Measurements from ENCODE around the gene MCC.
"Not testable (repeated sequence)": the region's sequence is repeated elsewhere in the genome, so short reads cannot be mapped to it uniquely, and the experiment has no call there.

MCC gene

DNA sequence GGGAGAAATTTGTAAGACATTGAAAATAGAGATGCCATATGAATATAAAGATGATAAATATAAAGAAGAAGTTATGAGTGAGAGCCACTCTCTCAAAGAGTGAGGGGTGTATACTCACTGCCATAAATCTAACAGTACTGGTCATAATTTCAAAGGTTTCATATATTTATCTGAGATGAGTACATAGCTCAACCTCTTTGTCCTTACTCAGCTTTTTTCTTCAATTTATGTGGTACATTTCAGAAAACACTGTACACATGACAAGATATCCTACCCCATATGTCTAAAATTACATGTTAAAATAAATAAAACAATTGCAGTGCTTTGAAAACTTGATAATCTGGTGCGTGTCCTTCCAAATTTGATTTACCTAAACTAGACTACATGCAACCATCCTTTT, 5.2 kb upstream of the MCC start:
- TF ChIP-seq PAX5 (IDR thresholded peaks at IDR 0.05; ENCODE audit: insufficient read depth, low read length, severe bottlenecking) (no peak), SPI1 (IDR thresholded peaks at IDR 0.05; ENCODE audit: low read depth, low read length) (no peak), POU2F2 (IDR thresholded peaks at IDR 0.05; ENCODE audit: low read depth, low read length) (no peak), POLR2A (IDR thresholded peaks at IDR 0.05; ENCODE audit: low read depth, low read length) (no peak), POLR2AphosphoS5 (IDR thresholded peaks at IDR 0.05; ENCODE audit: low read depth, low read length) (no peak), TAF1 (IDR thresholded peaks at IDR 0.05; ENCODE audit: low read depth, low read length) (no peak)

DNA sequence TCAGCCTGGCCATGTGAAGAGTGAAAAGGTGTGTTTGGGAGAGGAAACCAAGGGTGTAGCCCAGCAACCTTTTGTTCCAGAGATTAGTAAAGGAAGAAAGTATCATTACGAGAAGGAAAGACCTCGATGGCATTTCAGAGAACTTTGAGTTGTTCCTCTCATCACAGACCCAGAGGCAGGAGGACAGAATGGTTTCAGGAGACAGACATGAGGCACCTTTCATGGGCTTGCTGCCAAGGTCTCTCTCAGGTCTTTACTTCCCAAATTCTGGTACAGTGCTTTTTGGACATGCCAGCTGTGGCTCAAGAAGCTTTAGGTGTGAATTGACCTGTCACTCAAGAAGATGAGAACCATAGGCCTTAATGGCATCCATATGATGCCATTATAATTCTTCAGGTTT, 2.8 kb upstream of the MCC start:
- no peak for FAIRE-seq
- no peak for TF ChIP-seq PAX5 (IDR thresholded peaks at IDR 0.05; ENCODE audit: insufficient read depth, low read length, severe bottlenecking)
- TF ChIP-seq TAF1 (IDR thresholded peaks at IDR 0.05; ENCODE audit: low read depth, low read length) = no peak
- no peak for TF ChIP-seq POLR2AphosphoS5 (IDR thresholded peaks at IDR 0.05; ENCODE audit: low read depth, low read length)
- no peak for TF ChIP-seq SPI1 (IDR thresholded peaks at IDR 0.05; ENCODE audit: low read depth, low read length)
- TF ChIP-seq POLR2A (IDR thresholded peaks at IDR 0.05; ENCODE audit: low read depth, low read length) = no peak
- TF ChIP-seq POU2F2 (IDR thresholded peaks at IDR 0.05; ENCODE audit: low read depth, low read length) = no peak
- DNase-seq (ENCODE audit: insufficient read length, low spot score) = no peak

More for the DNA sequence above, 5.2 kb upstream of the MCC start:
- FAIRE-seq (no peak), DNase-seq (ENCODE audit: insufficient read length, low spot score) (no peak)

DNA sequence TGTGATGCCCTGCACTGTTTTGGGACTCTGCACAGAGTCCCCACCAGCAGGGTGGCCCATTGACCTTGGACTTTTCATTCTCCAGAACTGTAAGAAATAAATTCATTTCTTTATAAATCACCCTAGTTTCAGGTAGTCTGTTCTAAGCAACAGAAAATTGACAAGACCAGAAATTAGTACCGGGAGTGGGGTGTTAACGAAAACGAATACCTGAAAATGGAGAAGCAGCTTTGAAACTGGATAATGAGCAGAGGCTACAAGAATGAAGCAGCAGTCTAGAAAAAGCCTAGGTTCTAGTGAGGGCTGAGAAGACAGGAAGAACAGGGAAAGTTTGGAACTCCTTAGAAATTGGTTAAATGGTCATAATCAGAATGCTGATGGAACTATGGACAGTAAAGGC, 2.1 kb upstream of the MCC start:
- no peak for FAIRE-seq
- DNase-seq (ENCODE audit: insufficient read length, low spot score) = no peak
- TF ChIP-seq POLR2AphosphoS5 (IDR thresholded peaks at IDR 0.05; ENCODE audit: low read depth, low read length) (no peak), PAX5 (IDR thresholded peaks at IDR 0.05; ENCODE audit: insufficient read depth, low read length, severe bottlenecking) (no peak), POU2F2 (IDR thresholded peaks at IDR 0.05; ENCODE audit: low read depth, low read length) (no peak), SPI1 (IDR thresholded peaks at IDR 0.05; ENCODE audit: low read depth, low read length) (no peak), POLR2A (IDR thresholded peaks at IDR 0.05; ENCODE audit: low read depth, low read length) (no peak), TAF1 (IDR thresholded peaks at IDR 0.05; ENCODE audit: low read depth, low read length) (no peak)

DNA sequence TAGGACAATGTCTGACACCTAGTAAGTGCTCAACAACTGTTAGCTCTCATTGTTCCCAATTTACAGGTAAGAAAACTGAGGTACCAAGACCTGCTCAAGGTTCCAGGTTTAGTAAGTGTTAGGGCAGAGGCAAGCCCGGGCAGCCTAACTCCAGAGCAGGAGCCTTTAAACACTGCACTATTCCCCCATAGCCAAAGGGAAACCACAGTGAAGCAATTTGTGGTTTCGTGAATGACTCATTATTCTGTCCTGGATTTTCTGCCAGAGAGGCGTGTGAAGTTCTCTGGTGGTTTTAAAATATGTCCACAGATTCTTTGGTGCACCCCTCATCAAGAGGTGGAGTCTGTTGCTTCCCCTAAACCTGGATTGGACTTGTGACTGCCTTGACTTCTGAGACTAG, 1.0 kb upstream of the MCC start:
- no peak for DNase-seq (ENCODE audit: insufficient read length, low spot score)
- no peak for TF ChIP-seq POU2F2 (IDR thresholded peaks at IDR 0.05; ENCODE audit: low read depth, low read length)
- TF ChIP-seq TAF1 (IDR thresholded peaks at IDR 0.05; ENCODE audit: low read depth, low read length) = no peak
- TF ChIP-seq POLR2AphosphoS5 (IDR thresholded peaks at IDR 0.05; ENCODE audit: low read depth, low read length) = no peak
- TF ChIP-seq SPI1 (IDR thresholded peaks at IDR 0.05; ENCODE audit: low read depth, low read length) = no peak
- TF ChIP-seq POLR2A (IDR thresholded peaks at IDR 0.05; ENCODE audit: low read depth, low read length) = no peak
- TF ChIP-seq PAX5 (IDR thresholded peaks at IDR 0.05; ENCODE audit: insufficient read depth, low read length, severe bottlenecking) = no peak
- FAIRE-seq = no peak

DNA sequence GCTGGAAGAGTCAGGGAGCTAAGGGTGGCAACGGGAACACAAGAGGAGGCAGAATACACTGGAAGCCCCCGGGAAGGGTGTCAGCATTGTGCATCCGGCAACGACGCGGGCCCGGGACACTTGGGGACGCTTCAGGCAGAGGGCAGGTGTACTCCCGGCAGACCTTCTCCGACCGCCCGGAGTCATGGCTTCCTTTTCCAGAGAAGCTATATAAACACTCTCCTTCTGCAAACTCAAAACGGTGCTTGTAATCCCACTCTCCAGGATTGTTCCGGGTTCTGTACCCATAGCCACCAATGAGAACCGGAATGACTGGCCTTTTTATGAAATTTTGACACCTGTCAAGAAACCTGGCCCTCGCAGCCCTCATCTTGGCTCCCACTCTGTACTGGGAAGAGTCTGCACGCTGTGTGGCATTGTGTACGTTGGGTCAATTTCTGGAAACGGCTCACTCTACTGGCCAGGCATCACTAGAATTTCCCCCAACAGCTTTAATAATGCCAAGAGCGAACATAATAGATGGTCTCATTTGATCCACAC, 462 bp upstream of the MCC start:
- FAIRE-seq (no peak), DNase-seq (ENCODE audit: insufficient read length, low spot score) (no peak)
- TF ChIP-seq SPI1 (IDR thresholded peaks at IDR 0.05; ENCODE audit: low read depth, low read length) (no peak), PAX5 (IDR thresholded peaks at IDR 0.05; ENCODE audit: insufficient read depth, low read length, severe bottlenecking) (no peak), POLR2A (IDR thresholded peaks at IDR 0.05; ENCODE audit: low read depth, low read length) (no peak), TAF1 (IDR thresholded peaks at IDR 0.05; ENCODE audit: low read depth, low read length) (no peak), POU2F2 (IDR thresholded peaks at IDR 0.05; ENCODE audit: low read depth, low read length) (no peak), POLR2AphosphoS5 (IDR thresholded peaks at IDR 0.05; ENCODE audit: low read depth, low read length) (no peak)

DNA sequence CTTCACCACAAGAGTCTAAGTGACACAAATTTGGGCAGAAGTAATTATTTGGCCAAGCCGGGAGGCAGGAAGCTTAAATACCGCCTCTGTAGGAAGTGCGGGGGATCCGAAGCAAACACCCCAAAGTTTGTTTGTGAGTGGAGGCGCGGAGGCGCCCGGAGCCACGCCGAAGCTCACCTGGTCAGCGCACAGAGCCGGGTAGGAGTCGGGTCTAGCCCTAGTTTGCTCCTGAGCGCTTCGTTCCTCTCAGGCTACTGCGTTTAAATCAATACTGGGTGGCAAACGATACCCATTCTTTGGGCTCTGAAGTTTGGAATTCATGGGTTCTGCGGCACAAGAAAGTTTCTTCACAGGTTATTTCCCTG, 855 bp downstream of the MCC start:
- FAIRE-seq = no peak
- DNase-seq (ENCODE audit: insufficient read length, low spot score) = peak; percentile 12
- TF ChIP-seq TAF1 (IDR thresholded peaks at IDR 0.05; ENCODE audit: low read depth, low read length) = no peak
- TF ChIP-seq PAX5 (IDR thresholded peaks at IDR 0.05; ENCODE audit: insufficient read depth, low read length, severe bottlenecking) = no peak
- no peak for TF ChIP-seq SPI1 (IDR thresholded peaks at IDR 0.05; ENCODE audit: low read depth, low read length)
- no peak for TF ChIP-seq POLR2A (IDR thresholded peaks at IDR 0.05; ENCODE audit: low read depth, low read length)
- no peak for TF ChIP-seq POLR2AphosphoS5 (IDR thresholded peaks at IDR 0.05; ENCODE audit: low read depth, low read length)
- no peak for TF ChIP-seq POU2F2 (IDR thresholded peaks at IDR 0.05; ENCODE audit: low read depth, low read length)

DNA sequence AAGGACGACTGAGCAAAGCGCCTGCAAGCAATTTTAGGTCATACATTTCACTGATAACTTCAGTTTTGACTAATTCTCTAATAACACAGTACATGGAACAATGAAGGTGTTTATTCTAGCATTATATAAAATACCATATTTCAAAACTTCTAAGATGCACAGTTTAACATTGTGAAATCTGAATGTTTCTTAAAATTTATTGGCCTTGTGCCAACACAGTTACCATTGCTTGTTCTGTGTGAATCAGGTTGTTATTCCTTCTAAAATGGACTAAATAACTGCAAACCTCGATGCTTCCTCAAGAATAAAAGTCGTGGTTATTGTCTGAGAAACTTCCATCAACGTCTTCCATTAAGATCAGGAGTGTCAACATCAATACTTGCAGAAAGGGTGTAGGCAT, 8.0 kb downstream of the MCC start:
- no peak for TF ChIP-seq TAF1 (IDR thresholded peaks at IDR 0.05; ENCODE audit: low read depth, low read length)
- TF ChIP-seq SPI1 (IDR thresholded peaks at IDR 0.05; ENCODE audit: low read depth, low read length) = no peak
- TF ChIP-seq PAX5 (IDR thresholded peaks at IDR 0.05; ENCODE audit: insufficient read depth, low read length, severe bottlenecking) = no peak
- no peak for TF ChIP-seq POU2F2 (IDR thresholded peaks at IDR 0.05; ENCODE audit: low read depth, low read length)
- no peak for TF ChIP-seq POLR2A (IDR thresholded peaks at IDR 0.05; ENCODE audit: low read depth, low read length)
- FAIRE-seq = no peak
- no peak for DNase-seq (ENCODE audit: insufficient read length, low spot score)

DNA sequence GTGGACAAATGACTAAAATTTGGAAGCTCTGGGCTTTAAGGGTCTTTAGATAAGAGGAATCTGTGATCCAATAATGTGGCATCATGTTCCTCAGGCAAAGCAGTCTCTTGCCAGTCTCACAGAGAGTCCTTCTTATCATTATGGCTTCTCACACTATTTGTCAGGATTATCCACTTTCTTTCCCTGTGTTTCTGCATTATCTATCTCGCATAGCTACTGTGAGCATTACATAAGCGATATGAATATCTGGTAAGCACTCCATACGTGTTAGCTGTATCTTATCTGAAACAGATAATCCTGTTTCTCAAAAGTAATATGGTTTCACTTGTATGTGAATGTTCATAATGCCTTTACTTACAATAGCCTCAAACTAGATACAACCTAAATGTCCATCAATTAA, 9.6 kb downstream of the MCC start:
- FAIRE-seq (no peak), DNase-seq (ENCODE audit: insufficient read length, low spot score) (no peak)
- TF ChIP-seq PAX5 (IDR thresholded peaks at IDR 0.05; ENCODE audit: insufficient read depth, low read length, severe bottlenecking) (no peak), POLR2A (IDR thresholded peaks at IDR 0.05; ENCODE audit: low read depth, low read length) (no peak), SPI1 (IDR thresholded peaks at IDR 0.05; ENCODE audit: low read depth, low read length) (no peak)

DNA sequence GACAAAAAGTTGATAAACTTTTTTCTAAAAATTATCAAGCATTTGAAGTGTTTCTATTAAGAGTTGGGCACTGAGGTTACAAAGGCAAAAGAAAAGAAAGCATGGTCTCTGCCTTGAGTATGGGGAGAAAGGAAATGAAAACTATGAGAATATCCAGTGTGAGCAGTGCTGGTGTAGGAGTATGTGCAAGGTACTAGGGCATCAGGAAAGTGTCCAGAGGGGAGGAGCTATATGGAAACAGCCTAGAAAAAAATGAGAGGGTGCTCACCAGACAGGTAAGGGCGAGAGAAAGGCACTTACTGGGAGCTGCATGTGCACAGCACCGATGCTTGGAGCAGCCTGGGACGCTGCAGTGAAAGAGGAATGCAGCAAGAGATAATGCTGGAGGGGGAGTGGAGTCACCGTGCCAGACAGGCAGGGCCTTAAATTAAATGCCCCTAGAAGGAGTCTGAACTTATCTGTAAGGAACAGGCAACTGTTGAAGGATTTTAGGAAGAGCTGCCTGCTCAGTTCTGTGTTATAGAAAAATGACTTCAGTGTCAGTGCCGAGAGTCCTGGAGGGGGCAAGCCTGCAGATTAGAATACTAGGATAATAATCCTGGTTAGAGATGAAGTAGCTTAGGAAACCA, 14.0 kb downstream of the MCC start:
- FAIRE-seq (no peak), DNase-seq (ENCODE audit: insufficient read length, low spot score) (no peak)
- no peak for TF ChIP-seq PAX5 (IDR thresholded peaks at IDR 0.05; ENCODE audit: insufficient read depth, low read length, severe bottlenecking)
- TF ChIP-seq POLR2AphosphoS5 (IDR thresholded peaks at IDR 0.05; ENCODE audit: low read depth, low read length) = no peak
- no peak for TF ChIP-seq SPI1 (IDR thresholded peaks at IDR 0.05; ENCODE audit: low read depth, low read length)
- no peak for TF ChIP-seq TAF1 (IDR thresholded peaks at IDR 0.05; ENCODE audit: low read depth, low read length)
- TF ChIP-seq POU2F2 (IDR thresholded peaks at IDR 0.05; ENCODE audit: low read depth, low read length) = no peak
- no peak for TF ChIP-seq POLR2A (IDR thresholded peaks at IDR 0.05; ENCODE audit: low read depth, low read length)

DNA sequence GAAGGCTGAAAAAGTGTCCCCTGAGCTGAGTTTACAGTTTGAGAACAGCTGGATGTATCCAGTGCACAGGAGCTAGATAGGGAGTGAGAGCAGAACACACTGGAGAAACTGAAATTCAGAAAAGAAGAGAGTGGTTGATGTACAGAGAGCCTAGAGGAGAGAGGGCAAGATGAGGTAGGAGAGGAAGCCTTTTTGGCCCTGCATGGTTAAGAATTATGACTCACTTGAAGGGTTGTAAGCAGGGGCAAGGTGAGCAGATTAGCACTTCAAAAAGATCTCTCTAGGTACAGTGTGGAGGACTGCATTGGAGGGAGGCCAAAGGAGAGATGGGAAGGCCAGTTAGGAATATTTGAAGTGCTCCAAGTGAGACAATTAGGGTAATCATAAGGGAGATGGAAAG, 25.2 kb downstream of the MCC start:
- TF ChIP-seq POLR2A (IDR thresholded peaks at IDR 0.05; ENCODE audit: low read depth, low read length) (no peak), POU2F2 (IDR thresholded peaks at IDR 0.05; ENCODE audit: low read depth, low read length) (no peak), PAX5 (IDR thresholded peaks at IDR 0.05; ENCODE audit: insufficient read depth, low read length, severe bottlenecking) (no peak), SPI1 (IDR thresholded peaks at IDR 0.05; ENCODE audit: low read depth, low read length) (no peak), TAF1 (IDR thresholded peaks at IDR 0.05; ENCODE audit: low read depth, low read length) (no peak), POLR2AphosphoS5 (IDR thresholded peaks at IDR 0.05; ENCODE audit: low read depth, low read length) (no peak)
- no peak for DNase-seq (ENCODE audit: insufficient read length, low spot score)
- no peak for FAIRE-seq

DNA sequence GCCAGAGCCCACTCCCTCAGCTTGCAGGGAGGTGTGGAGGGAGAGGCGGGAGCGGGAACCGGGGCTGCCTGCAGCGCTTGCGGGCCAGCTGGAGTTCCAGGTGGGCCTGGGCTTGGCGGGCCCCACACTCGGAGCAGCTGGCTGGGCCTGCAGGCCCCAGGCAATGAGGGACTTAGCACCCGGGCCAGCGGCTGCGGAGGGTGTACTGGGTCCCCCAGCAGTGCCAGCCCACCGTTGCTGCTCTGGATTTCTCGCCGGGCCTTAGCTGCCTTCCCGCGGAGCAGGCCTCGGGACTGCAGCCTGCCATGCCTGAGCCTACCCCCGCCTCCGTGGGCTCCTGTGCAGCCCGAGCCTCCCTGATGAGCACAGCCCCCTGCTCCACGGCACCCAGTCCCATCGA, 31.1 kb downstream of the MCC start:
- not testable (repeated sequence) for FAIRE-seq; DNase-seq (ENCODE audit: insufficient read length, low spot score)

Data from GM12891 (cell line).